Vagina (tissue), 2 donors: ENCODE measurements around the gene CEMIP2.

ENCODE experiments used
- POLR2A ChIP-seq, 2 donors: fragments of 450-650 bp; IDR thresholded peaks; one replicate each; pipeline ENCODE4 v1.6.1; 2017; ENCODE audit warnings: antibody characterized with exemption in 2 of 2, mild to moderate bottlenecking in 2 of 2, moderate library complexity in 2 of 2
- POLR2AphosphoS5 ChIP-seq, 2 donors: sonication (generic); formaldehyde crosslinking; IDR thresholded peaks; one replicate each; pipeline ENCODE4 v1.9.0; 2017; ENCODE audit warnings: antibody characterized with exemption in 2 of 2, mild to moderate bottlenecking in 2 of 2, low read depth in 1 of 2; ENCODE audit not compliant: insufficient read depth in 1 of 2
- TF ChIP-seq, protein P1 (sequence below), 3 experiments: fragments of 450-650 bp in 2 of 3; fragments of 200-600 bp in 1 of 3; sonication (generic) in 1 of 3; IDR thresholded peaks; one replicate each; pipeline ENCODE4 v1.5.1; 2017 to 2019; ENCODE audit warnings: antibody characterized with exemption in 3 of 3, mild to moderate bottlenecking in 2 of 3, moderate library complexity in 2 of 3

DNA sequence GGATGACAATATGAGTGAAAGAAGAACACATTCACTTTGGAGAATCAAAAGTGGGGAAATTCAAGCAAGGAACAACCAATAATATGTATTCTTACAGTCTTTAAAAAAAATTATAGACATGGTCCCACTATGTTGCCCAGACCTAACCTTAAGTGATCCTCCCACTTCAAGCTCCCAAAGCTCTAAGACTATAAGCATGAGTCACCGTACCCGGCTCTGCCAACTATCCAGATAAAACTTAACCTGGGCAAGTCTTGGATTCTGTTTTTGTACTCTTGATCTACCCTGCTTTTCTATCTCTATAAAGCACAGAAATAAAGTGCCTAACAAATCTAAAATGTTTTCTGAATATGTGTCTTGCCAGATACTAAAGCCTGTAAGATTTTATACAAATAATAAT, 30.9 kb downstream of the CEMIP2 start:
- TF ChIP-seq, protein P1, sequence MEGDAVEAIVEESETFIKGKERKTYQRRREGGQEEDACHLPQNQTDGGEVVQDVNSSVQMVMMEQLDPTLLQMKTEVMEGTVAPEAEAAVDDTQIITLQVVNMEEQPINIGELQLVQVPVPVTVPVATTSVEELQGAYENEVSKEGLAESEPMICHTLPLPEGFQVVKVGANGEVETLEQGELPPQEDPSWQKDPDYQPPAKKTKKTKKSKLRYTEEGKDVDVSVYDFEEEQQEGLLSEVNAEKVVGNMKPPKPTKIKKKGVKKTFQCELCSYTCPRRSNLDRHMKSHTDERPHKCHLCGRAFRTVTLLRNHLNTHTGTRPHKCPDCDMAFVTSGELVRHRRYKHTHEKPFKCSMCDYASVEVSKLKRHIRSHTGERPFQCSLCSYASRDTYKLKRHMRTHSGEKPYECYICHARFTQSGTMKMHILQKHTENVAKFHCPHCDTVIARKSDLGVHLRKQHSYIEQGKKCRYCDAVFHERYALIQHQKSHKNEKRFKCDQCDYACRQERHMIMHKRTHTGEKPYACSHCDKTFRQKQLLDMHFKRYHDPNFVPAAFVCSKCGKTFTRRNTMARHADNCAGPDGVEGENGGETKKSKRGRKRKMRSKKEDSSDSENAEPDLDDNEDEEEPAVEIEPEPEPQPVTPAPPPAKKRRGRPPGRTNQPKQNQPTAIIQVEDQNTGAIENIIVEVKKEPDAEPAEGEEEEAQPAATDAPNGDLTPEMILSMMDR (IDR thresholded peaks at IDR 0.05), result no peak
- TF ChIP-seq POLR2A (IDR thresholded peaks at IDR 0.05) (no peak), POLR2AphosphoS5 (IDR thresholded peaks at IDR 0.05; ENCODE audit: insufficient read depth in 1 of 2, low read depth in 1 of 2) (no peak)
